H1 (cell line): Measurements from ENCODE around the gene TMEM135. TPM values are rescaled to one million over a fixed set of nuclear protein-coding genes. Genes with fewer than 3 reads are reported as not detected.

Experiments used
- NANOG ChIP-seq: IDR thresholded peaks from 2 replicates; pipeline ENCODE4 v1.6.1; 2011; ENCODE audit warnings: low read length, low read depth, mild to moderate bottlenecking, inconsistent platforms; ENCODE audit not compliant: insufficient read depth, poor library complexity, severe bottlenecking
- polyA plus RNA-seq, 7 experiments: library from polyadenylated mRNA; depleted of rRNA in 3 of 7; stranded (reverse) in 5 of 7; unstranded in 2 of 7; fragments of >200 nt in 5 of 7; fragments of 200-250 nt in 2 of 7; gene quantifications; 1 replicate in 5 of 7; 2 replicates in 1 of 7; 4 replicates in 1 of 7; pipeline versions ENCODE4 v1.2.1 to v1.2.3, GENCODE V29; 2011 to 2013; ENCODE audit warnings: missing spikeins in 2 of 7, mixed read lengths in 2 of 7
- total RNA-seq: library from RNA; stranded (reverse); fragmentation: NEBNext Ultra II Directional; extraction: Animal tissue kit (Norgen Biotek cat#: 25700); gene quantifications from 2 replicates; pipeline ENCODE4 v1.2.1, GENCODE V29; 2021
- TF ChIP-seq, protein P1 (sequence below): fragments of 300-600 bp; sonication (generic); IDR thresholded peaks from 2 replicates; pipeline ENCODE4 v1.7.1; 2012; ENCODE audit warnings: low read length, moderate library complexity, mild to moderate bottlenecking, inconsistent platforms; ENCODE audit not compliant: insufficient replicate concordance

TMEM135 gene
- total and polyA plus RNA-seq, 2 of the 8 experiments (the other 6 are each of a cell fraction or from before 2014, with no cell fraction given), result 9.3 to 31.3 TPM

DNA sequence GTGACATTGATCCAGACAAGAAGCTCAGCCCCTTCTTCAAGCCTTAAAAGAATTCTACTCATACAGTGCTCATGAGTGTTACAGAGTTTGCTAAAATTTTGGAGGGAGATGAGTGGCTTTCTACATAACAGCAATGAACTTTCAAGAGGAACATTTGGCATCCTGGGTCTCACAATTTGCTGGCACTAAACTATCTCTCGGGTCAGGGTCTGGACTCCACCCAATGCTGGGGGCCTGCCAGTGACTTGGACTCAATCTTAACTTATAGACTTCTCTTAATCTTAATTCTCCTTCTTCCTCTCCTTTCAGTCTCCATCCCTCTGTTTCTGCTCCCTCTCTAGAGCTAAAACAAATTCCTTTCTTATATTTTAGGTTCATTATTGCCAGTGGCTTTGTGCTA is 317.9 kb downstream of the TMEM135 start (continued):
- TF ChIP-seq, protein P1, sequence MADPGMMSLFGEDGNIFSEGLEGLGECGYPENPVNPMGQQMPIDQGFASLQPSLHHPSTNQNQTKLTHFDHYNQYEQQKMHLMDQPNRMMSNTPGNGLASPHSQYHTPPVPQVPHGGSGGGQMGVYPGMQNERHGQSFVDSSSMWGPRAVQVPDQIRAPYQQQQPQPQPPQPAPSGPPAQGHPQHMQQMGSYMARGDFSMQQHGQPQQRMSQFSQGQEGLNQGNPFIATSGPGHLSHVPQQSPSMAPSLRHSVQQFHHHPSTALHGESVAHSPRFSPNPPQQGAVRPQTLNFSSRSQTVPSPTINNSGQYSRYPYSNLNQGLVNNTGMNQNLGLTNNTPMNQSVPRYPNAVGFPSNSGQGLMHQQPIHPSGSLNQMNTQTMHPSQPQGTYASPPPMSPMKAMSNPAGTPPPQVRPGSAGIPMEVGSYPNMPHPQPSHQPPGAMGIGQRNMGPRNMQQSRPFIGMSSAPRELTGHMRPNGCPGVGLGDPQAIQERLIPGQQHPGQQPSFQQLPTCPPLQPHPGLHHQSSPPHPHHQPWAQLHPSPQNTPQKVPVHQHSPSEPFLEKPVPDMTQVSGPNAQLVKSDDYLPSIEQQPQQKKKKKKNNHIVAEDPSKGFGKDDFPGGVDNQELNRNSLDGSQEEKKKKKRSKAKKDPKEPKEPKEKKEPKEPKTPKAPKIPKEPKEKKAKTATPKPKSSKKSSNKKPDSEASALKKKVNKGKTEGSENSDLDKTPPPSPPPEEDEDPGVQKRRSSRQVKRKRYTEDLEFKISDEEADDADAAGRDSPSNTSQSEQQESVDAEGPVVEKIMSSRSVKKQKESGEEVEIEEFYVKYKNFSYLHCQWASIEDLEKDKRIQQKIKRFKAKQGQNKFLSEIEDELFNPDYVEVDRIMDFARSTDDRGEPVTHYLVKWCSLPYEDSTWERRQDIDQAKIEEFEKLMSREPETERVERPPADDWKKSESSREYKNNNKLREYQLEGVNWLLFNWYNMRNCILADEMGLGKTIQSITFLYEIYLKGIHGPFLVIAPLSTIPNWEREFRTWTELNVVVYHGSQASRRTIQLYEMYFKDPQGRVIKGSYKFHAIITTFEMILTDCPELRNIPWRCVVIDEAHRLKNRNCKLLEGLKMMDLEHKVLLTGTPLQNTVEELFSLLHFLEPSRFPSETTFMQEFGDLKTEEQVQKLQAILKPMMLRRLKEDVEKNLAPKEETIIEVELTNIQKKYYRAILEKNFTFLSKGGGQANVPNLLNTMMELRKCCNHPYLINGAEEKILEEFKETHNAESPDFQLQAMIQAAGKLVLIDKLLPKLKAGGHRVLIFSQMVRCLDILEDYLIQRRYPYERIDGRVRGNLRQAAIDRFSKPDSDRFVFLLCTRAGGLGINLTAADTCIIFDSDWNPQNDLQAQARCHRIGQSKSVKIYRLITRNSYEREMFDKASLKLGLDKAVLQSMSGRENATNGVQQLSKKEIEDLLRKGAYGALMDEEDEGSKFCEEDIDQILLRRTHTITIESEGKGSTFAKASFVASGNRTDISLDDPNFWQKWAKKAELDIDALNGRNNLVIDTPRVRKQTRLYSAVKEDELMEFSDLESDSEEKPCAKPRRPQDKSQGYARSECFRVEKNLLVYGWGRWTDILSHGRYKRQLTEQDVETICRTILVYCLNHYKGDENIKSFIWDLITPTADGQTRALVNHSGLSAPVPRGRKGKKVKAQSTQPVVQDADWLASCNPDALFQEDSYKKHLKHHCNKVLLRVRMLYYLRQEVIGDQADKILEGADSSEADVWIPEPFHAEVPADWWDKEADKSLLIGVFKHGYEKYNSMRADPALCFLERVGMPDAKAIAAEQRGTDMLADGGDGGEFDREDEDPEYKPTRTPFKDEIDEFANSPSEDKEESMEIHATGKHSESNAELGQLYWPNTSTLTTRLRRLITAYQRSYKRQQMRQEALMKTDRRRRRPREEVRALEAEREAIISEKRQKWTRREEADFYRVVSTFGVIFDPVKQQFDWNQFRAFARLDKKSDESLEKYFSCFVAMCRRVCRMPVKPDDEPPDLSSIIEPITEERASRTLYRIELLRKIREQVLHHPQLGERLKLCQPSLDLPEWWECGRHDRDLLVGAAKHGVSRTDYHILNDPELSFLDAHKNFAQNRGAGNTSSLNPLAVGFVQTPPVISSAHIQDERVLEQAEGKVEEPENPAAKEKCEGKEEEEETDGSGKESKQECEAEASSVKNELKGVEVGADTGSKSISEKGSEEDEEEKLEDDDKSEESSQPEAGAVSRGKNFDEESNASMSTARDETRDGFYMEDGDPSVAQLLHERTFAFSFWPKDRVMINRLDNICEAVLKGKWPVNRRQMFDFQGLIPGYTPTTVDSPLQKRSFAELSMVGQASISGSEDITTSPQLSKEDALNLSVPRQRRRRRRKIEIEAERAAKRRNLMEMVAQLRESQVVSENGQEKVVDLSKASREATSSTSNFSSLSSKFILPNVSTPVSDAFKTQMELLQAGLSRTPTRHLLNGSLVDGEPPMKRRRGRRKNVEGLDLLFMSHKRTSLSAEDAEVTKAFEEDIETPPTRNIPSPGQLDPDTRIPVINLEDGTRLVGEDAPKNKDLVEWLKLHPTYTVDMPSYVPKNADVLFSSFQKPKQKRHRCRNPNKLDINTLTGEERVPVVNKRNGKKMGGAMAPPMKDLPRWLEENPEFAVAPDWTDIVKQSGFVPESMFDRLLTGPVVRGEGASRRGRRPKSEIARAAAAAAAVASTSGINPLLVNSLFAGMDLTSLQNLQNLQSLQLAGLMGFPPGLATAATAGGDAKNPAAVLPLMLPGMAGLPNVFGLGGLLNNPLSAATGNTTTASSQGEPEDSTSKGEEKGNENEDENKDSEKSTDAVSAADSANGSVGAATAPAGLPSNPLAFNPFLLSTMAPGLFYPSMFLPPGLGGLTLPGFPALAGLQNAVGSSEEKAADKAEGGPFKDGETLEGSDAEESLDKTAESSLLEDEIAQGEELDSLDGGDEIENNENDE, result no peak
- TF ChIP-seq NANOG, result no peak
